ENCODE measurements around the gene NTRK3. TPM values are rescaled to one million over a fixed set of nuclear protein-coding genes. Genes with fewer than 3 reads are reported as not detected.

NTRK3 gene
- total RNA-seq (not detected), polyA plus RNA-seq (not detected), total RNA-seq (0 to 0.34 (median 0.12) reads per million in 6 experiments)

- H3K4me1 Mint-ChIP-seq, result peaks cover 8 to 32% (median 21%) of the 10 kb centered on the region in 4 donors
- ATAC-seq, result no peak
- DNase-seq, result no peak
- peak within 1 kb of the TSS; percentile 61 to 87 (median 79) for H3K4me3 Mint-ChIP-seq
- POLR2A ChIA-PET, result no interaction called here
- peaks cover 22 to 79% (median 63%) of the 10 kb centered on the region in 5 donors for H3K27me3 Mint-ChIP-seq
- H3K9me3 Mint-ChIP-seq, result no peaks in the 10 kb centered on the region
- no peaks in the 10 kb centered on the region for H3K36me3 Mint-ChIP-seq
- peak within 1 kb of the TSS in 1 of 10 donors; percentile 34 for H3K27ac Mint-ChIP-seq
Measured at GRCh38 chr15:88256279-88257230, at the start of gene NTRK3. NTRK3 (minus strand) TSS chr15:88256739; CDS start chr15:88256153, 586 bp downstream.

DNA sequence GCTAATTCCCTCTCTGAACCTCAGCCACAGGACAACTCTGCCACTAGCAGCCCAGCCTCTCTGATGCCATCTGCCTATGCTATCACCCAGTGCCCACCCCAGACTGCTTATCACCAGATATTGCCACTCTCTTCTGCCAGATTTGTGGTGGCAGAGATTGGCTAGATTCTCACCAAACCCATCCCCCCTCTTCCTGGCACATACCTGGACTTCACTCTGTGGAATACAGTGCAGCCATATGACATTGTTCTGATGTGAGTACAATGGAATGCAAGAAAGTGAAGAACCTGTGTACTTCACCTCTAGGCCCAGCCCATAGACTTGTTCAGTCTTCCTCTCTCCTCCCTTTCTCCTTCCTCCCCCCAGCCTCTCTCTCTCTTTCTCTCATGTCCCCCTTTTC lies 46.9 kb upstream of the NTRK3 start:
- POLR2A ChIA-PET, result no interaction called here
- peaks cover 6 to 23% (median 10%) of the 10 kb centered on the region in 5 donors for H3K27me3 Mint-ChIP-seq
- no peak overlapping the region for H3K4me3 Mint-ChIP-seq
- no peaks in the 10 kb centered on the region for H3K9me3 Mint-ChIP-seq
- ATAC-seq, result no peak
- H3K4me1 Mint-ChIP-seq, result no peaks in the 10 kb centered on the region
- DNase-seq, result no peak
- no peaks in the 10 kb centered on the region for H3K36me3 Mint-ChIP-seq
- no peak overlapping the region for H3K27ac Mint-ChIP-seq

DNA sequence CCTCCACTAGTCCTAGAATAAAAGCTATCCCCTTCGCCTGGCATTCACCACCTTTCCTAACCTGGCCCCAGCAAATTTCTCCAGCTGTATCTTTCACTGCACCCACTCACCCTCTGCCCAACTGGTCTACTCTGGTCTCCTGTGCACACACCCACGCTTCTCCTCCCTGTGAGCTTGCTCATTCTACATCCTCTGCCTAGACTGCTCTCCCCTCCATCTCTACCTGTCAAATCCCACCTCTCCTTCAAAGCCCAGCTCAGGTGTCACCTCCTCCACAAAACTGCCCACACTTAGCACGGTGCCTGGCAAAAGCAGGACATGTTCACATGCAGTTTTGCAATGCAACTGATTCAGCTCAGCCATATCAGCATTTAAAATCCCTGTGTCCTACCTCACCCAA lies 45.8 kb upstream of the NTRK3 start:
- ATAC-seq, result no peak

DNA sequence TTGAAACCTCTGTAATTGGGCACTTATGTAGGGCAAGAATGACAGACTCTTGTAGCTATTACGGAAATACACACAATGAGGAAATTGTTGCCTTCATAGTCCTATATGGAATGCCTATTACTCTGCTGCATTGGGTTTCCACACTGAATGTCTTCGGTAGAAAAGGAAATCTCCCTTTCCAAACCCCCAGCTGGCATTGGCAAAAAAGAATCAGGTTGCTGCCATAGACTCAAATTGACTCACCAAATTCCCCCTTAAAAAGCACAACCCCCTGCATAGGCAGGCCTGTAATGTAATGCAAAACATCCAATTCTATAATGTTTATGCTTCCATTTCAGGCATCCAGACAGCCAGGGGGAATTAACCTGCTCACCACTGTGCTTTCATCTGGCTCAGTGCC lies 44.8 kb upstream of the NTRK3 start:
- Mint-ChIP-seq H3K4me3 (no peak overlapping the region), H3K27ac (no peak overlapping the region), H3K9me3 (no peaks in the 10 kb centered on the region), H3K4me1 (no peaks in the 10 kb centered on the region), H3K36me3 (no peaks in the 10 kb centered on the region), H3K27me3 (peaks cover 7 to 13% (median 9%) of the 10 kb centered on the region in 5 donors)
- DNase-seq (no peak), ATAC-seq (no peak)
- POLR2A ChIA-PET, result no interaction called here

More for the DNA sequence above, 45.8 kb upstream of the NTRK3 start:
- Mint-ChIP-seq H3K9me3 (no peaks in the 10 kb centered on the region), H3K36me3 (no peaks in the 10 kb centered on the region), H3K27ac (no peak overlapping the region), H3K4me1 (no peaks in the 10 kb centered on the region), H3K27me3 (peaks cover 7 to 13% (median 9%) of the 10 kb centered on the region in 5 donors), H3K4me3 (no peak overlapping the region)
- no peak for DNase-seq
- POLR2A ChIA-PET, result no interaction called here

GRCh38 chr15:88300861-88301260 lies 44.3 kb upstream of the NTRK3 start:
- H3K9me3 Mint-ChIP-seq, result no peaks in the 10 kb centered on the region
- H3K4me3 Mint-ChIP-seq, result no peak overlapping the region
- DNase-seq (no peak), ATAC-seq (no peak)
- POLR2A ChIA-PET, result no interaction called here
- no peak overlapping the region for H3K27ac Mint-ChIP-seq
- H3K4me1 Mint-ChIP-seq, result no peaks in the 10 kb centered on the region
- H3K36me3 Mint-ChIP-seq, result no peaks in the 10 kb centered on the region
- H3K27me3 Mint-ChIP-seq, result peaks cover 7 to 15% (median 9%) of the 10 kb centered on the region in 5 donors

DNA sequence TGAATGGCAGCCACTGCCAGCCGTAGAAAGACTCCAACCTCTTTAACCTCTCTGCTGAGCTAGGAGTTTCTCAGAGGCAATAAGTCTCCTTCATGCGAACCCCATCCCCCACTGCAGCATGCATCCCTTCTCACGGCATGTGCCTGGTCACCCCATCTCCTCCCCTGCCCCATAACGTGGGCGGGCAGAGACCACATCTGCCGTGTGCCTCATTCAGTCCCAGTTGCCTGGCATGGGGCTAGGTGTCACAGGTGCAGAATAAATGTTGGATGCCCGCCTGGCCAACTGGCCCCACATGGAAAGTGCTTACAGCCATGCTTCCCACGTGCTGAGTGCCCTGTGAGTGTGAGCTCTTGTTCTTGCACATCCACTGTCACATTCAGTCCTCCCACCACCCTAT lies 43.5 kb upstream of the NTRK3 start:
- peaks cover 5 to 13% (median 9%) of the 10 kb centered on the region in 5 donors for H3K27me3 Mint-ChIP-seq
- DNase-seq (no peak), ATAC-seq (no peak)
- H3K27ac Mint-ChIP-seq, result no peak overlapping the region
- H3K4me3 Mint-ChIP-seq, result no peak overlapping the region
- no peaks in the 10 kb centered on the region for H3K36me3 Mint-ChIP-seq
- no peaks in the 10 kb centered on the region for H3K9me3 Mint-ChIP-seq
- H3K4me1 Mint-ChIP-seq, result no peaks in the 10 kb centered on the region
- POLR2A ChIA-PET, result no interaction called here

- Mint-ChIP-seq H3K4me3 (no peak overlapping the region), H3K4me1 (no peaks in the 10 kb centered on the region), H3K9me3 (no peaks in the 10 kb centered on the region), H3K27me3 (peaks cover 5 to 18% (median 6%) of the 10 kb centered on the region in 5 donors), H3K27ac (no peak overlapping the region), H3K36me3 (no peaks in the 10 kb centered on the region)
- POLR2A ChIA-PET, result no interaction called here
- ATAC-seq (no peak), DNase-seq (no peak)
Measured at GRCh38 chr15:88299497-88299896, 43.0 kb upstream of the NTRK3 start.

- no peak for ATAC-seq
- H3K9me3 Mint-ChIP-seq, result peaks cover 0 to 2% (median 0%) of the 10 kb centered on the region in 9 donors
- peaks cover 23 to 49% (median 32%) of the 10 kb centered on the region in 5 donors for H3K27me3 Mint-ChIP-seq
- POLR2A ChIA-PET, result no interaction called here
- H3K4me1 Mint-ChIP-seq, result peaks cover 0 to 3% (median under 1%) of the 10 kb centered on the region in 4 donors
- H3K27ac Mint-ChIP-seq, result no peak overlapping the region
- H3K36me3 Mint-ChIP-seq, result no peaks in the 10 kb centered on the region
- DNase-seq, result no peak
- H3K4me3 Mint-ChIP-seq, result no peak overlapping the region
Measured at GRCh38 chr15:88288661-88289060, 32.1 kb upstream of the NTRK3 start.

- ATAC-seq (no peak), DNase-seq (no peak)
- Mint-ChIP-seq H3K27me3 (peaks cover 28 to 53% (median 36%) of the 10 kb centered on the region in 5 donors), H3K4me1 (peaks cover 0 to 3% (median under 1%) of the 10 kb centered on the region in 4 donors), H3K4me3 (no peak overlapping the region), H3K36me3 (no peaks in the 10 kb centered on the region), H3K27ac (no peak overlapping the region), H3K9me3 (peaks cover 0 to 2% (median 0%) of the 10 kb centered on the region in 9 donors)
- POLR2A ChIA-PET, result no interaction called here
Measured at GRCh38 chr15:88288206-88288605, 31.7 kb upstream of the NTRK3 start.

GRCh38 chr15:88284318-88284998 lies 27.9 kb upstream of the NTRK3 start:
- DNase-seq (no peak), ATAC-seq (no peak)
- Mint-ChIP-seq H3K9me3 (no peaks in the 10 kb centered on the region), H3K27ac (no peak overlapping the region), H3K27me3 (peaks cover 36 to 79% (median 49%) of the 10 kb centered on the region in 5 donors), H3K36me3 (no peaks in the 10 kb centered on the region), H3K4me1 (peaks cover 0 to 3% (median 0%) of the 10 kb centered on the region in 4 donors), H3K4me3 (no peak overlapping the region)
- POLR2A ChIA-PET, result no interaction called here

- H3K4me1 Mint-ChIP-seq, result peaks cover 0 to 1% (median 0%) of the 10 kb centered on the region in 4 donors
Measured at GRCh38 chr15:88282614-88283013, 26.1 kb upstream of the NTRK3 start.

DNA sequence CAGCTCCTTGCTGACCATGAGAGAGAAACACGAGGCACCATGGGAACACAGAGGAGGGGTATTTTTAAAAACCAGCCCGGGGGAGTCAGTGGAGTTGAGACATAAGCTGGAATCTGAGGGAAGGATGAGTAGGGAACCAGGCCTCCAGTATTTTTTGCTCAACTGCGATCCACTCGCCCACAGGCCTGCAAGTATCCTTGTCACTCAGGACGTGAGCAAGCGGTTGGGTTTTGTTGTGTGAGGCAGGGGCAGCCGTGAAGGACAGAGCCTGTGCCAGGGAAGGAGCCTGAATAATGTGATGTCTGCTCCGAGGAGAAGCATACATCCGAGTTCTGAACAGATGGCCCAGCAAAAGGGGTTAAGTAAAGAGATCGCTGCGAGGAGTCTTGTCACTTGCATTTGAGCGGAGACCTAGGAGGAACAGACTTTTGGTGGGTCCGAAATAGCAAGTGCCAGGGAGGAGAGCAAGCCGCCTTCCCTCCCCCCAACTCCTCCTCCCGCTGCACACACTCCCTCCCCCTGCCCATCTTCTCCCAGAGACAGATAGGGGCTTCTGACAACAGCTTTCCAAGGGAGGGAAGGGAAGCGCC lies 20.4 kb upstream of the NTRK3 start:
- H3K36me3 Mint-ChIP-seq, result no peaks in the 10 kb centered on the region
- H3K4me1 Mint-ChIP-seq, result no peaks in the 10 kb centered on the region
- no peak overlapping the region for H3K4me3 Mint-ChIP-seq
- no peak for DNase-seq
- ATAC-seq, result no peak
- no peak overlapping the region for H3K27ac Mint-ChIP-seq
- POLR2A ChIA-PET, result no interaction called here
- no peaks in the 10 kb centered on the region for H3K9me3 Mint-ChIP-seq
- peaks cover 6 to 38% (median 26%) of the 10 kb centered on the region in 5 donors for H3K27me3 Mint-ChIP-seq

More at GRCh38 chr15:88282614-88283013, 26.1 kb upstream of the NTRK3 start:
- peaks cover 38 to 72% (median 49%) of the 10 kb centered on the region in 5 donors for H3K27me3 Mint-ChIP-seq
- peak overlapping the region in 1 of 10 donors; percentile 42 for H3K27ac Mint-ChIP-seq
- no peak overlapping the region for H3K4me3 Mint-ChIP-seq
- POLR2A ChIA-PET, result no interaction called here
- no peaks in the 10 kb centered on the region for H3K36me3 Mint-ChIP-seq
- no peak for DNase-seq
- no peaks in the 10 kb centered on the region for H3K9me3 Mint-ChIP-seq
- no peak for ATAC-seq

GRCh38 chr15:88275804-88276203 lies 19.3 kb upstream of the NTRK3 start:
- POLR2A ChIA-PET, result no interaction called here
- no peak overlapping the region for H3K4me3 Mint-ChIP-seq

More at GRCh38 chr15:88275804-88276203, 19.3 kb upstream of the NTRK3 start:
- ATAC-seq (no peak), DNase-seq (no peak)
- peaks cover 6 to 41% (median 25%) of the 10 kb centered on the region in 5 donors for H3K27me3 Mint-ChIP-seq
- H3K9me3 Mint-ChIP-seq, result no peaks in the 10 kb centered on the region
- H3K4me1 Mint-ChIP-seq, result no peaks in the 10 kb centered on the region
- H3K36me3 Mint-ChIP-seq, result no peaks in the 10 kb centered on the region
- no peak overlapping the region for H3K27ac Mint-ChIP-seq
